Esophagus (tissue), 2 donors: Measurements from ENCODE around the gene JMJD8. TPM values are rescaled to one million over a fixed set of nuclear protein-coding genes. Genes with fewer than 3 reads are reported as not detected.
A peak's percentile ranks its signal among the peaks of the same experiment; 100 is the strongest.
"Not testable (repeated sequence)": the region's sequence is repeated elsewhere in the genome, so short reads cannot be mapped to it uniquely, and the experiment has no call there.

Experiments
- H3K27ac ChIP-seq, 2 donors: one replicate each; pipeline ENCODE4 v1.5.1; 2013; ENCODE audit warnings: low read depth in 2 of 2, mild to moderate bottlenecking in 2 of 2, inconsistent platforms in 1 of 2, low read length in 1 of 2, moderate library complexity in 1 of 2
- H3K27me3 ChIP-seq, 2 donors: one replicate each; pipeline ENCODE4 v1.6.1; 2013; ENCODE audit warnings: low read length in 2 of 2, control low read depth in 1 of 2, mild to moderate bottlenecking in 1 of 2; ENCODE audit not compliant: insufficient read depth in 2 of 2, control insufficient read depth in 1 of 2
- H3K36me3 ChIP-seq, 2 donors: one replicate each; pipeline ENCODE4 v1.6.1; 2013; ENCODE audit warnings: low read length in 1 of 2; ENCODE audit not compliant: control insufficient read depth in 2 of 2, insufficient read depth in 2 of 2
- H3K4me1 ChIP-seq, 2 donors: one replicate each; pipeline ENCODE4 v1.6.1; 2013; ENCODE audit warnings: low read length in 1 of 2; ENCODE audit not compliant: control insufficient read depth in 2 of 2, insufficient read depth in 2 of 2
- H3K4me3 ChIP-seq, 2 donors: one replicate each; pipeline ENCODE4 v1.5.1; 2013; ENCODE audit warnings: low read length in 2 of 2, mild to moderate bottlenecking in 2 of 2, low read depth in 1 of 2, moderate library complexity in 1 of 2
- H3K9me3 ChIP-seq, 2 donors: one replicate each; pipeline ENCODE4 v1.6.1; 2013; ENCODE audit warnings: mild to moderate bottlenecking in 2 of 2, low read depth in 1 of 2, low read length in 1 of 2, moderate library complexity in 1 of 2; ENCODE audit not compliant: control insufficient read depth in 2 of 2, insufficient read depth in 1 of 2
- WGBS, 2 donors: extraction: QIAGEN DNeasy Blood & Tissue Kit; methylation state at CpG; one replicate each; pipeline ENCODE4 v1.1.7; 2013; 5-methylcytosine and 5-hydroxymethylcytosine counted together
- polyA plus RNA-seq, 2 donors: library from polyadenylated mRNA; stranded (reverse); fragments of 200-250 nt; gene quantifications; one replicate each; pipeline ENCODE4 v1.2.3, GENCODE V29; 2013
- donor health status: healthy with polysubstance abuse.
- donor health status: Bipolar disorder and iron deficiency.

JMJD8 gene
- polyA plus RNA-seq, 2 donors: 41.0 to 55.4 TPM

DNA sequence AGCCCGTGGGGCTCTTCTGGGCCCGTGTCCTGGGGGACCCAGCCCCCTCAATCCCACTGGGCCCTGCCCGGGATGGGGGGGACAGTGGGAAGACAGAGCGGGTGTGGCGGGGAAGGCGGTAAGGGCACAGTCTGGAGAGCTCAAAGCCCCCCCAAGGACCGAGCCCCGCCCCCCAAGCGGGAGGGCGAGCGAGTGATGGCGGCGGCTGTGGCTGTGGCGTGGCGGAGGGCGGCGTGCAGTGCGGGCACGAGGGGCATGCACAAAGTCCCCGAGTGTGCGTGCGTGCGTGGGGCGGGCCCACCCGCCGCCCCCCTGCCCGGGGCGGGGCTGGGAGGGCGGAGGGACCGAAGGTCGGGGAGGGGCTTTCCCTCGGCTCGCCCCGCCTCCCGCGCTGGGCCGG, 9.6 kb upstream of the JMJD8 start:
- peak overlapping the region; percentile 23 to 46 for H3K4me3 ChIP-seq
- 18 to 34% methylated on average over 19 to 37 of the region's 37 CpGs for WGBS, 2 donors
- no peaks in the 10 kb centered on the region for H3K27me3 ChIP-seq
- no peaks in the 10 kb centered on the region for H3K9me3 ChIP-seq
- H3K27ac ChIP-seq: peak overlapping the region; percentile 84 to 91
- H3K4me1 ChIP-seq: peaks cover 5 to 29% of the 10 kb centered on the region in 2 donors
- H3K36me3 ChIP-seq: no peaks in the 10 kb centered on the region

DNA sequence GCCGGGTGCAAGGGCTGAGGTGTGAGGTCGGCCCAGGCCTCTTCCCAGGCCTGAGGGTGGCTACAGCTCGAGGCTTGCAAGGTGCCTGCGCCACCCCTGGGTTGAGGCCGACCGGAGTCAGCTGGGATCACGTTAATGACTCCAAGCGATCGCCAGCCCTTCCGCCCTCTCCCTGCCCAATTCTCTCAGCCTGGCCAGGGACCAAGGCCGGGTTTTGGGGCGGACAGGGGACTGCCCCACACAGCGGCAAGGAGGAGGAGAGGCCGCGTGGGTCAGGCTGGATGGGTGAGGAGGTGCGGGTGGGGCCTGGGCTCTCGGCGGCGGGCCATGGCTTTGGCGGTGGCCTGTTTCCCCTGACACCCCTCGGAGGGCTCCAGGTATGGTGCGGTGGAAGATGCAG, 9.2 kb upstream of the JMJD8 start:
- Histone ChIP-seq H3K27me3 (no peaks in the 10 kb centered on the region), H3K4me1 (peaks cover 5 to 31% of the 10 kb centered on the region in 2 donors), H3K4me3 (no peak overlapping the region)

DNA sequence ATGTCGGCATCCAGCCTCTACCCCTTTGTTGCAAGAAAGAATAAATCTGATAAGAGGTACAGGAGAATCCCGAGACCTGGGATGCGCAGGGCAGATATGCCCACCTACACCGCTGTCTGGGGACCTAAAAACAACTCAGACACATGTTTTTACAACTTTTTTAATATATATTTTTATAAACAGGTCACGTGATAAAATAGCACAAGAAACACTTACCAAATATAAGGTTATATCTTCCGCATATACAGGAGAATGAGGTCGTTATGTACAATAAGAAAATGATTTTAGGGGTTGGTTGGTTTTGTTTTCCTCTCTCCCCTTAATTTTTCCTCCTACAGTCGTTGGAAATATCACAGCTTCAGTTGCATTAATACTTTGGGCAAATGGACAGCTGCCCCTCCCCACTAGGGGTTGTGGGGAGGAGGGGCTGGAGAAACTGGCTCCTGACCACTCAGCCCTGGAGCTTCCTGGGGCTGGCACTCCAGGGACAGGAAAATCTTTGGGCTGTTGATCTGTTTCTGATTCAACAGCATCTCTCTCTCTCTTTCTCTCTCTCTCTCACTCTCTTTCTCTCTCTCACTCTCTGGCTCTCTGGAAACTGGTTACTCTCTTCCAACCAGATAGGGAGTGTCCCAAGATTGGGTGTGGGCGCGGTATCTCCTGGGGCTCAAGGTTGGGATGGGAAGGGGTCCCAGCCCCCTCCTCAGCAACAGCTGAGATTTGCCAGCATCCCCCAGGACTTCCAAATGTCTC, 8.4 kb upstream of the JMJD8 start:
- Histone ChIP-seq H3K27me3 (no peaks in the 10 kb centered on the region), H3K4me1 (peaks cover 5 to 31% of the 10 kb centered on the region in 2 donors), H3K27ac (peak overlapping the region; percentile 84 to 91), H3K9me3 (no peaks in the 10 kb centered on the region), H3K36me3 (peaks cover 0 to 3% of the 10 kb centered on the region in 2 donors), H3K4me3 (no peak overlapping the region)
- WGBS, 2 donors: 64 to 66% methylated on average over 10 of the region's 10 CpGs

More for the DNA sequence above, 9.2 kb upstream of the JMJD8 start:
- H3K36me3 ChIP-seq: no peaks in the 10 kb centered on the region
- 43 to 45% methylated on average over 22 of the region's 22 CpGs for WGBS, 2 donors
- no peaks in the 10 kb centered on the region for H3K9me3 ChIP-seq
- peak overlapping the region; percentile 84 to 91 for H3K27ac ChIP-seq

DNA sequence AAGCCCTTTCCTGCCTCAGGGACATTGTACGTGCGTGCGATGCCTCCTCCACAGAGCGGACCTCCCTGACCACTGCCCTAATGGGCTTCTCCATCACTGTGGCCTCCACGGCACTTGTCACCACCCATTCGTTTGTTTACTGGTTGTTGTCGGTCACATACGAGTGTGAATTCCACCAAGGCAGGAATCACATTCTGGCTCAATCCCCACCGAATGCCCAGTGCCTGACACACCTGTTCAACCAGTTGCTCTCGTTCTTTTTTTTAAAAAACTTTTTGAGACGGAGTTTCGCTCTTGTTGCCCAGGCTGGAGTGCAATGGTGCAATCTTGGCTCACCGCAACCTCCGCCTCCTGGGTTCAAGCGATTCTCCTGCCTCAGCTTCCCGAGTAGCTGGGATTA, 7.1 kb upstream of the JMJD8 start:
- not testable (repeated sequence) for H3K9me3 ChIP-seq, H3K27me3 ChIP-seq, H3K4me3 ChIP-seq
- WGBS, 2 donors: 64 to 71% methylated on average over 16 of the region's 16 CpGs
- Histone ChIP-seq H3K27ac (peak overlapping the region; percentile 75 to 90), H3K36me3 (peaks cover 4 to 11% of the 10 kb centered on the region in 2 donors), H3K4me1 (peaks cover 5 to 34% of the 10 kb centered on the region in 2 donors)

DNA sequence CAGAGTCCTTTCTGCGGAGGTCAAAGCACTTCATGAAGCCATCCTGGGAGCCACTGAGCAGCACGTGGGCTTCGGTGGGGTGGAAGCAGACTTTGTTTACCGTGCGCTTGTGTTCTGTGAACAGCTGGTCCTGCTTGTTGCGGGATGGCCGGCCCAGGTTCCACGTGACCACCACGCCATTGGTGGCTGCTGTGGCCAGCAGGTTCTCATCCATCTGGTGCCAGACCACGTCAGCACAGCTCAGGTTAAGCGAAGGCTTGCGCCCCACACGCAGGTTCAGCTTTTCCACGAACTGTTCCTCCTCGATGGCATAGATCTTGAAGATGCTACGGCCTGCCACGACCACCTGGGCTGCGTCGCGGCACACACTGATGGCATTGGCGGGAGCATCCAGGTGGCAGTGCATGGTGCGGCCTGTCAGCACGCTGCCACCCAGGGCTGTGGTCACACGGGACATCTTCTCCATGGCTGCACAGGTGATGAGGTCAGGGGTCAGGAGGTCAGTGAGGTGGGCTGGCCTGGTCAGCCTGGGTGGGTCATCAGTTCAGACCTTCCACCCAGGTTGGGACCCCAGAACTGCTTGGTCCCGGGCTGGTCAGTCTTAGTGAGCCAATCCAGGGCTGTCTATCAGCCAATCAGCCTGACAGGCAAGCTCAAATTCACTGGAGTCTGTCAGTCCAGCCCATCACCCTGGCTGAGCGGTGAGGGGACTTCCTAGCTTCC, 5.2 kb upstream of the JMJD8 start:
- H3K9me3 ChIP-seq: no peaks in the 10 kb centered on the region
- H3K4me3 ChIP-seq: peak overlapping the region; percentile 83 to 86
- 77 to 79% methylated on average over 26 of the region's 26 CpGs for WGBS, 2 donors
- peak overlapping the region; percentile 88 to 90 for H3K27ac ChIP-seq
- H3K36me3 ChIP-seq: peaks cover 4 to 18% of the 10 kb centered on the region in 2 donors
- H3K27me3 ChIP-seq: no peaks in the 10 kb centered on the region
- peaks cover 7 to 38% of the 10 kb centered on the region in 2 donors for H3K4me1 ChIP-seq

DNA sequence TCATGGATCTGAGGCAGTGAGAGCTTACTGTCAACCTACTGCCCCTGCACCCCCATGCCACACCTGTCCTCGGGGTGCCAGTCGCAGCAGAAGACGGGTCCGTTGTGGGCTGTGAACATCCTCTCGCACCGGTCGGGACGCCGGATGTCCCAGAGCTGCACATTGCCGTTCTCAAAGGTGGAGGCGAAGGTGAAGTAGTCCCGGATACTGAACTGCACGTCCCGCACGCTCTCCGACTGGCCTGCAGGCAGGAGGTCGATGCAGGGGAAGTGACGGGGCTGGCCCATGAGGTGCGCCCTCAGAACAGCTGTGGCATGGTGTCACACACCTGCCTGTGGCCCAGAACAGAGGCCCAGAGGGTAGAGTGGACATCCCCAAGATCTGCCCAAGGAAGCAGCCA, 3.4 kb upstream of the JMJD8 start:
- H3K27me3 ChIP-seq: no peaks in the 10 kb centered on the region
- peaks cover 7 to 49% of the 10 kb centered on the region in 2 donors for H3K4me1 ChIP-seq
- no peaks in the 10 kb centered on the region for H3K9me3 ChIP-seq
- no peak overlapping the region for H3K27ac ChIP-seq
- H3K4me3 ChIP-seq: no peak overlapping the region
- peaks cover 4 to 26% of the 10 kb centered on the region in 2 donors for H3K36me3 ChIP-seq
- 89 to 91% methylated on average over 19 of the region's 19 CpGs for WGBS, 2 donors

DNA sequence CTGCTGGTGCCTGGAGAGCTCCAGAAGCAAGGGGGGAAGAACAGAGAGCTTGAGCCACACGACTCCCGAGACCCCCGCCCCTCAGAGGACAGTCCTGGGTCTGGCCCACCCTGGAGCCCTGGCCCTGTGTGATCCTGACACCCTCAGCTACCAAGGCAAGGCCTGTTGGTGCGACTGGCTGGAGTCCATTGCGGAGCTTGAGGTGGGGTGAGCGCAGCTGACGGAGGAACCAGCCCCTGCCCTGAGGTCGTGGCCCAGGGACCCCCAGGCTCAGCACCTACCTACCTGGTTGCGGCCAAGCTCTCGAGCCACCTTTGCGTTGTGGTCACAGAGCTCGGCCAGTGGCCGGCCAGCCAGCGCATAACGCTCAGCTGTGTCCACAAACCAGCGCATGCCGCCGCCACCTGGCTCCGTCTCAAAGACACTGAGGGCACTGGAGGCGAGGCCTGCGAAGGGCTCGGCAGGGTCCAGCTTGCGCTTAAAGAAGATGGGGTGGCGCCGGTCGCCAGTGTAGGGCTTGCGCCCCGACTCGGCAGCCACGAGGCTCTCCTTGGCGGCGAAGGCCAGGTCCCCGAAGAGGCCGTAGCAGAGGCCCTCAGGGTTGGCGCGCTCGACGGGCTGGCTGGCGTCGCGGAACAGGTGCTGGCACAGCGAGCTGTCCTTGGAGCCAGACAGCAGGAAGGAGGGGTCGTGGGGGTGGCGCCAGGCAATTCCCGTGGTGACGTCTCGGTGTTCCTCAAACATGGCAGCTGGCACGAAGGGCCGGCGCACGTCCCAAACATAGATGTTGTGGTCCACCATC, 2.5 kb upstream of the JMJD8 start:
- 88 to 91% methylated on average over 50 to 51 of the region's 51 CpGs for WGBS, 2 donors
- Histone ChIP-seq H3K9me3 (no peaks in the 10 kb centered on the region), H3K36me3 (peaks cover 4 to 35% of the 10 kb centered on the region in 2 donors), H3K27me3 (no peaks in the 10 kb centered on the region), H3K4me1 (peaks cover 10 to 53% of the 10 kb centered on the region in 2 donors), H3K27ac (no peak overlapping the region), H3K4me3 (no peak overlapping the region)

DNA sequence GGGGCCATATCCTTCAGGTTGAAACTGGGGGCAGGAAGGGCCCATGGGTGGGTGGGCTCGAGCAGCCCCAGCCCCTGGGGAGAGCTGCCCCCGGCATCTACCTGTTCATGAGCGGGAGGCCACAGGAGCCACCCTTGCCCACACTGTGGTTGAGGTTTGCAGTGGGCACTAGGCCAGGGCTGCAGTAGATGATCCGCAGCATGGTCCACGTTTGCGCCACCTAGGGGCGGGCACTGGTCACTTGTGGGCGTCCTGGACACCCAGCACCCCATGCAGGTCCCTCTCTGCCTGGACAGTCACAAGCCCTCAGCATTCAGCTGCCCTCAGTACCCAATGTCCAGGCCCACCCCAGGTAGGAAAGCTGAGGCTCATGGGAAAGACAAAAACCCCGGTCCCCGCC, 1.8 kb upstream of the JMJD8 start:
- H3K36me3 ChIP-seq: peaks cover 4 to 41% of the 10 kb centered on the region in 2 donors
- 64 to 65% methylated on average over 10 of the region's 10 CpGs for WGBS, 2 donors
- H3K4me3 ChIP-seq: no peak overlapping the region
- H3K9me3 ChIP-seq: no peaks in the 10 kb centered on the region
- H3K4me1 ChIP-seq: peaks cover 17 to 57% of the 10 kb centered on the region in 2 donors
- no peaks in the 10 kb centered on the region for H3K27me3 ChIP-seq
- H3K27ac ChIP-seq: no peak overlapping the region

DNA sequence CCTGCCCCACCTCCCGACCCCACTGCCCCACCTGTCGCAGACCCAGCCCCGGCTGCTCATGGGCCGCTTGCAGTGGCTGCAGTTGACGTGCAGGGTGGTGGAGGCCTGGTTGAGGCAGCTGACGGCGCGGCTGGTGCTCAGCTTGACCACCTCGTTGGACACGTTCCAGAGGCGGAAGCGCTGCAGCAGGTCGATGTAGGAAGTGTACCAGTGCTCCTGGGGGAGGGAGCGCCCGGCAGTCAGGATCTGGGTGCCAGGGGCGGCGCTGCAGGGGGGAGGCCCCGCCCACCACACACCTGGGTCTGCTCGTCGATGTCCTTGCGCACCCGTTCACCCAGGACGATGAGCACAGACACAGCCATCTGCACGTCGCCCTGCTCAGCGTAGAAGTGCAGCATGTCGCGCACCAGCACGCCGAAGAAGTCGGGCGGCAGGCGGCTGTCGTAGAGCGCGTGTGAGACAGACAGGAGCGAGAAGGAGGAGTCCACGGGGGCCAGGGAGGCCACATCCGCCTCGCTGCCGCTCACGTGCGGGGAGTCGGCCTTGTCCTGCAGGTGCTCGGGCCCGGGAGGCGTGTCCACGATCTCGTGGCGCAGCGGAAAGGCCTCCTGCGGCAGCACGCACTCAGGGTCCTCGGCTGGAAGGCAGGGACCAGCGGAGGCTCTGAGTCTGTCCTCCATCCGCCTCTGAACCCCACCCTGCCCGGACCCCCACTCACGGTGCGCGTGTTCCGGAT, 995 bp upstream of the JMJD8 start:
- Histone ChIP-seq H3K4me1 (peaks cover 20 to 57% of the 10 kb centered on the region in 2 donors), H3K27ac (peak overlapping the region in 1 of 2 donors; percentile 79), H3K4me3 (peak overlapping the region; percentile 22 to 55), H3K36me3 (peaks cover 4 to 41% of the 10 kb centered on the region in 2 donors), H3K27me3 (no peaks in the 10 kb centered on the region), H3K9me3 (no peaks in the 10 kb centered on the region)
- 86% methylated on average over 61 of the region's 61 CpGs for WGBS, 2 donors
